Transverse colon (tissue), 4 donors: ENCODE results near the gene ZNF14.

Experiments
- CTCF ChIP-seq, 5 experiments: fragments of 200-600 bp in 3 of 5; fragments of 450-650 bp in 2 of 5; sonication (generic) in 3 of 5; IDR thresholded peaks; 1 replicate in 2 of 5; 2 replicates in 3 of 5; pipeline ENCODE4 v1.5.1; 2016 to 2017; ENCODE audit warnings: antibody characterized with exemption in 5 of 5, inconsistent platforms in 3 of 5, mild to moderate bottlenecking in 2 of 5, moderate library complexity in 1 of 5
- POLR2AphosphoS5 ChIP-seq, 3 donors: sonication (generic); formaldehyde crosslinking; IDR thresholded peaks; one replicate each; pipeline ENCODE4 v1.6.1; 2016; ENCODE audit warnings: antibody characterized with exemption in 3 of 3

GRCh38 chr19:19677579-19677978, 55.3 kb downstream of the ZNF14 start:
- TF ChIP-seq CTCF (IDR thresholded peaks at IDR 0.05) (no peak), POLR2AphosphoS5 (IDR thresholded peaks at IDR 0.05) (no peak)
